ENCODE data around the gene THSD7A.
A peak's percentile ranks its signal among the peaks of the same experiment; 100 is the strongest.

Gene THSD7A

GRCh38 chr7:11505471-11505985 lies 326.5 kb downstream of the THSD7A start:
- no peak for DNase-seq

GRCh38 chr7:11492307-11492706 lies 339.7 kb downstream of the THSD7A start:
- peak; percentile 1 for DNase-seq

GRCh38 chr7:11491811-11492210 lies 340.2 kb downstream of the THSD7A start:
- DNase-seq = no peak

- no peak for DNase-seq
These were observed 342.7 kb downstream of the THSD7A start for GRCh38 chr7:11489280-11489679.

- DNase-seq = no peak
These were observed 345.7 kb downstream of the THSD7A start for GRCh38 chr7:11486271-11486670.

GRCh38 chr7:11485636-11486035 lies 346.4 kb downstream of the THSD7A start:
- DNase-seq = no peak

GRCh38 chr7:11480143-11480542 lies 351.9 kb downstream of the THSD7A start:
- no peak for DNase-seq

- no peak for DNase-seq
These were observed 353.1 kb downstream of the THSD7A start for GRCh38 chr7:11478882-11479281.

- no peak for DNase-seq
These were observed 353.6 kb downstream of the THSD7A start for GRCh38 chr7:11478426-11478825.

- no peak for DNase-seq
These were observed 357.0 kb downstream of the THSD7A start for GRCh38 chr7:11474902-11475585.

- no peak for DNase-seq
These were observed 358.1 kb downstream of the THSD7A start for GRCh38 chr7:11473807-11474424.

- no peak for DNase-seq
These were observed 358.8 kb downstream of the THSD7A start for GRCh38 chr7:11473220-11473619.

GRCh38 chr7:11472646-11473045 lies 359.4 kb downstream of the THSD7A start:
- no peak for DNase-seq

- DNase-seq = no peak
These were observed 360.7 kb downstream of the THSD7A start for GRCh38 chr7:11471255-11471654.

- DNase-seq = no peak
These were observed 362.8 kb downstream of the THSD7A start for GRCh38 chr7:11469028-11469745.

- no peak for DNase-seq
These were observed 365.4 kb downstream of the THSD7A start for GRCh38 chr7:11466517-11467105.

- DNase-seq = no peak
These were observed 367.4 kb downstream of the THSD7A start for GRCh38 chr7:11464624-11465023.

GRCh38 chr7:11461946-11462345 lies 370.1 kb downstream of the THSD7A start:
- no peak for DNase-seq

- DNase-seq = peak; percentile 12 to 19
These were observed 373.1 kb downstream of the THSD7A start for GRCh38 chr7:11458736-11459483.

- no peak for DNase-seq
These were observed 374.6 kb downstream of the THSD7A start for GRCh38 chr7:11457419-11457818.

- no peak for DNase-seq
These were observed 375.4 kb downstream of the THSD7A start for GRCh38 chr7:11456574-11456973.

- DNase-seq = no peak
These were observed 379.5 kb downstream of the THSD7A start for GRCh38 chr7:11452476-11452875.

GRCh38 chr7:11450281-11450680 lies 381.7 kb downstream of the THSD7A start:
- DNase-seq = no peak

All from Kasumi-1 (cell line).